Measurements from ENCODE around the gene CDC20.

DNA sequence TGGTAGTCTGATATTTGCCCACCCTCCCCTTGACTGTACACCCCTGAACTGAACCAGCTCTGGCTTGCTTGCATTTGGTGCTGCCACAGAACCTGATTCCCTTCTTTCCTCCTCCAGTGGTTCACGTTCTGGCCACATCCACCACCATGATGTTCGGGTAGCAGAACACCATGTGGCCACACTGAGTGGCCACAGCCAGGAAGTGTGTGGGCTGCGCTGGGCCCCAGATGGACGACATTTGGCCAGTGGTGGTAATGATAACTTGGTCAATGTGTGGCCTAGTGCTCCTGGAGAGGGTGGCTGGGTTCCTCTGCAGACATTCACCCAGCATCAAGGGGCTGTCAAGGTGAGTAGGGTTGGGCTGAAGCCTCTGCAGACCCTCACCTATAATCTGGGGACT lies 1.8 kb downstream of the CDC20 start:
- TF ChIP-seq, protein P1, sequence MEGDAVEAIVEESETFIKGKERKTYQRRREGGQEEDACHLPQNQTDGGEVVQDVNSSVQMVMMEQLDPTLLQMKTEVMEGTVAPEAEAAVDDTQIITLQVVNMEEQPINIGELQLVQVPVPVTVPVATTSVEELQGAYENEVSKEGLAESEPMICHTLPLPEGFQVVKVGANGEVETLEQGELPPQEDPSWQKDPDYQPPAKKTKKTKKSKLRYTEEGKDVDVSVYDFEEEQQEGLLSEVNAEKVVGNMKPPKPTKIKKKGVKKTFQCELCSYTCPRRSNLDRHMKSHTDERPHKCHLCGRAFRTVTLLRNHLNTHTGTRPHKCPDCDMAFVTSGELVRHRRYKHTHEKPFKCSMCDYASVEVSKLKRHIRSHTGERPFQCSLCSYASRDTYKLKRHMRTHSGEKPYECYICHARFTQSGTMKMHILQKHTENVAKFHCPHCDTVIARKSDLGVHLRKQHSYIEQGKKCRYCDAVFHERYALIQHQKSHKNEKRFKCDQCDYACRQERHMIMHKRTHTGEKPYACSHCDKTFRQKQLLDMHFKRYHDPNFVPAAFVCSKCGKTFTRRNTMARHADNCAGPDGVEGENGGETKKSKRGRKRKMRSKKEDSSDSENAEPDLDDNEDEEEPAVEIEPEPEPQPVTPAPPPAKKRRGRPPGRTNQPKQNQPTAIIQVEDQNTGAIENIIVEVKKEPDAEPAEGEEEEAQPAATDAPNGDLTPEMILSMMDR (IDR thresholded peaks at IDR 0.05; ENCODE audit: low read depth, low read length) = no peak
- TF ChIP-seq EZH2phosphoT487 (IDR thresholded peaks at IDR 0.05; ENCODE audit: low read depth) = no peak

Data from OCI-LY3 (cell line).